ENCODE results near the gene TCF4. TPM values are rescaled to one million over a fixed set of nuclear protein-coding genes. Genes with fewer than 3 reads are reported as not detected.

Gene TCF4
- total and polyA plus RNA-seq, 2 experiments from 2014 or later: 77.7 to 89.2 TPM

DNA sequence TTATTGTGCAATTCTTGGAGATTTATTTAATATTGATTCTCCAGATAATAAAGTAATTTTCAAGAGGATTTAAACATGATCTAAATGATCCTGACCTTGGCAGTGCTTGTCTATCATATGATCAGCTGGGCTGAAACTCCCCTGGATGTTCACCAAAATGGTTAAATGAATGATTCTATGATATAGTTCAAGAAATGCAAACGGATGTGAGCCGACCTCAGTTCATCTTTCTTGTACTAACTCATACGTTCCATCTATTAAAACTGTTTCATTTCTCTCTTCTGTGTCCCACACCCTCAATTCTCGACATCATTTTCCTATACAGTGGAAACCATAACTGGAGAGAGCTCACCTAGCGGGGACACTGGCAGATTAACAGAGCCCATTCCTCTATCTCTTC, 347.0 kb downstream of the TCF4 start (continued):
- TF ChIP-seq ZNF462 (CRISPR knock-in tag; IDR thresholded peaks at IDR 0.05) (no peak), NANOG (IDR thresholded peaks at IDR 0.05; ENCODE audit: borderline replicate concordance) (no peak), EZH2 (IDR thresholded peaks at IDR 0.05; ENCODE audit: low read depth, unreplicated experiment) (no peak), EZH2phosphoT487 (IDR thresholded peaks at IDR 0.05; ENCODE audit: unreplicated experiment) (no peak), STAT1 (IDR thresholded peaks at IDR 0.05; ENCODE audit: unreplicated experiment) (no peak)

GRCh38 chr18:55239740-55240139, 348.3 kb downstream of the TCF4 start:
- no peak overlapping the region for H3K4me3 ChIP-seq
- no peaks in the 10 kb centered on the region for H3K9me2 ChIP-seq (ENCODE audit: insufficient read depth)
- no peaks in the 10 kb centered on the region for H3K9me3 Mint-ChIP-seq
- H3K36me3 ChIP-seq (ENCODE audit: insufficient read depth): no peaks in the 10 kb centered on the region
- DNase-seq (ENCODE audit: low spot score) (no peak), ATAC-seq (no peak)
- H3K27ac Mint-ChIP-seq: no peak overlapping the region
- no peak overlapping the region for H3K4me3 Mint-ChIP-seq
- H3F3A ChIP-seq (replicated peaks; ENCODE audit: low read depth): no peaks in the 10 kb centered on the region
- no peaks in the 10 kb centered on the region for H4K20me1 ChIP-seq (replicated peaks; ENCODE audit: insufficient read depth)
- H2AFZ ChIP-seq: no peak overlapping the region
- H3K4me2 ChIP-seq: no peak overlapping the region
- peaks cover 2% of the 10 kb centered on the region for H3K27me3 Mint-ChIP-seq (ENCODE audit: insufficient read depth, low read depth, poor library complexity)
- H3K36me3 Mint-ChIP-seq (ENCODE audit: low read depth): peaks cover 4% of the 10 kb centered on the region; the same call in 1 of the 3 replicates
- H3K27me3 ChIP-seq (ENCODE audit: insufficient read depth): no peaks in the 10 kb centered on the region
- TF ChIP-seq ZNF462 (CRISPR knock-in tag; IDR thresholded peaks at IDR 0.05): no peak
- TF ChIP-seq POLR2AphosphoS5 (IDR thresholded peaks at IDR 0.05; ENCODE audit: low read depth): no peak
- no peak for TF ChIP-seq EZH2 (IDR thresholded peaks at IDR 0.05; ENCODE audit: low read depth, unreplicated experiment)
- no peak for TF ChIP-seq ETS1 (IDR thresholded peaks at IDR 0.05)
- TF ChIP-seq NANOG (IDR thresholded peaks at IDR 0.05; ENCODE audit: borderline replicate concordance): no peak
- H3K4me1 ChIP-seq (ENCODE audit: insufficient read depth): peaks cover 11% of the 10 kb centered on the region; the same call in 1 of the 2 replicates
- H3K4me1 Mint-ChIP-seq: peaks cover 12% of the 10 kb centered on the region
- no peak overlapping the region for H3K27ac ChIP-seq (ENCODE audit: low read depth)
- H3K79me2 ChIP-seq (replicated peaks; ENCODE audit: insufficient read depth): no peaks in the 10 kb centered on the region

Data from GM23338 (cell line).